HTERT RPE-1 (cell line): ENCODE measurements around the gene PKNOX2.

Source experiments
- in situ Hi-C: fragments of 300-500 bp; cut with MboI; formaldehyde crosslinking; loops from 4 replicates; pipeline ENCODE4 v1.14.3; 2020; ENCODE audit warnings: low sequenced_read_pairs

PKNOX2 gene

DNA sequence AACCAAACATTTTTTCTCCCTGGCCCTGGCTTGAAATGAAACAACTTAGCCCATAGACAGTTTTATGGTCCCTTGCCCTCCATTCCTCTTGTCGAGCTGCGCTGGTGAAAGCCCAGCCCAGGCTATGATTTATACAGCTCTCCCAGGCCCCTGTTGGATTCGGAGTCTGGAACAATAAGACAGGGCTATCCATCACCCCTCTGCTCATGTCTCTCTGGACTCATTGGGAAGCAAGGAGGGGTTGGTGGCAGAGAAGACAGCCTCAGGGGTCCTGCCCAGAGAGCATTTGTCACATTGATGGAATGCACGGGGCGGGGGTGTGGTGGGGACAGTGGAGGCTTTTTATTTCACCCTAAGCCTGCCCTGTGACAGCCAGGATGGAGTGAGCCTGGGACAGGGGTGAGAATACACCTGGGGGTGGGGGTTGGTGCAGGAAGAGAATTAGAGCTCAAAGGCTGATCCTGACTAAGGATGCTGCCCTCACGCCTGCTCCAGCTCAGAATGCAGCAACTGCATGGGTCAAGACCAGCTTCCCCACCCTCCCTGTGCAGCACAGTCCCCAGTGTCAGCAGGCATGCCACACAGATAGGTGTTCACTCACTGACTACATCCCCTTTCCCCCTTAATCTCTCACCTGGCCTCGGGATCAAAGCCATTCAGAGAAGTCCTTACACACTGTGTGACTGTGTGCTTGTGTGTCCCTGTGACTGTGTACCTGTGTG lies 10.0 kb upstream of the PKNOX2 start:
- in situ Hi-C loops, result no loop called here

DNA sequence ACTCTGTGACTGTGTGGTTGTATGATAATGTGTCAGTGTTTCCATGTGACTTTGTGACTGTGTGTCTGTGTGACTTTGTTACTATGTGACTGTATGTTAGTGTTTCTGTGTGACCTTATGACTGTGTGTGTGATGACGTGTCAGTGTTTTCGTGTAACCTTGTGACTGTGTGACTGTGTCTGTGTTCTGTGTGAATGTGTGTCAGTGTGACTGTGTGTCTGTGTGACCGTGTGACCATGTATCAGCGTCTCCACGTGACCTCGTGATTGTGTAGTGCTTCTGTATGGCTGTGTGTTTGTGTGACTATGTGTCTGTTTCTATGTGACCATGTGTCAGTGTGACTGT lies 9.5 kb upstream of the PKNOX2 start:
- in situ Hi-C loops, result no loop called here

DNA sequence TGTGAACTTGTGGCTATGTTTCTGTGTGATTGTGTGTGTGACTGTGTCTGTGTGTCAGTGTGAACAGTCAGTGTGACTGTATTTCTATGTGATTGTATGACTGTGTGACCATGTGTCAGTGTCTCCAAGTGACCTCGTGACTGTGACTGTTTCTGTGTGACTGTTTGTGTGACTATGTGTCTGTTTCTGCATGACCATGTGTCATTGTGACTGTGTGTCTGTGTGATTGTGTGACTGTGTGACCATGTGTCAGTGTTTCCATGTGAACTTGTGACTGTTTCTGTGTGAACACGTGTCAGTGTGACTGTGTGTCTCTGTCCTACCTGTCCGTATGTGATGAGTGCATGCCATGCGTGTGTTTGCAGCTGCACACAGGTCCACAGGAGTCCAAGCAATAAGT lies 8.8 kb upstream of the PKNOX2 start:
- in situ Hi-C loops, result no loop called here

DNA sequence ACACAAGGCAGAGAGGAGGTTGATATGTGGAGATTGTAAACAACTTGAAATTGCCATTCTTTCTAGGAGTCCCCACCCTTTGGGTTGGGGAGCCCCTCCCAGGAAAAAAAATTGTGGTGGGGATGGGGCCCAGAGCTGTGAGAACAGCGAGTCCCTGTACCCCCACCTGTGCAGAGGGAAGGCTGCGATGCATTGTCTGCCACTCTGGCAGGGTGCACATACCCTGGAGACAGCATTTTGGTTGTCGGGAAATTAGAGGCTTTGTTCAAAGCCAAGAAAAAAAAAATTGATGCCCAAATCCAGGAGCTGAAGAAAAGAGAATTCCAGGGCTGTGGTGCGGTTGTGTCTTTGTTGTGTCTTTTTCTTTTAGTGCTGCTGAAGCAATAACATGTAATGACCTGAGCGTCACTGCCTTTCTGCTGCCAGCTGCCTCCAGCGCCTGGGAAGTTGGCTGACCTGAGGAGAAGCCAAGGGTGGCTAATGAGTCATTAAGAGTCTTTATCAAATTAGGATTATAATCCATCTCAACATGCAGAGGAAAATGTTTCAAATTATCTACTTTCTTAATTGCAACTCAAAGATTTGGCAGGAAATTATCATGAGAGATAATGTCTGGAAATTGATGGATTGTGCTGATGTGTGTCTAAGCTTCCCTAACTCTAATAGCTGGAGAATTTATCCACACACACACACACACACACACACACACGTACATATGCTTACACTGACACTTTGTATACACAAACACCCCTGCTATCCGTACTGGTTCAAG lies 8.0 kb upstream of the PKNOX2 start:
- in situ Hi-C loops, result no loop called here

DNA sequence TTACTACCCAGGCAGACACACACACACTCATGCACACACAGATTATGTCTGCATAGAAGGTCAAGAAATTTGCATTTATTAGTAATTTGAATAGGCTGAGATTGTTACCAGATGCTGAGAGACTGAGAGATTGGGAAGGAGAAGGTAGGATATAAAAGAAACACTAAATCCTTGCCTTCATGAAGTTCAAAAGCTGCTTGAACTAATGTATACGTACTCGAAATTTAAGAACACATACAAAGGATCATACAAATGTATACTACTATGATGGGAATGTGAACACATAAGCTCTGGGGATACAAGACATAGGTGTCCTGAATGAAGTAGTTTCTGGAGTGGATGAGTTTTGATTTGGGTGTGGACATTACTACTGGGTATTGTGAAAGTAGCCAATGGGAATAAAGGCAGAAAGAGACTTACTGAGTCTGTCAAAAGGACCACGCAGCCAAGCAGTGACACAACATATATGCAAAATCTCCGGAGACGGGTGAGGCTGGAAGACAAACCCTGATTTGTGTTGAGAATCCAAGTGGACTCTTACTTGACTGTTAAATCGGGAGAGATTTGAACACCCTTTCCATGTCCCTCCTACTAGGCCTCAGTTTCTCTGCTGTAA lies 7.3 kb upstream of the PKNOX2 start:
- in situ Hi-C loops, result no loop called here

DNA sequence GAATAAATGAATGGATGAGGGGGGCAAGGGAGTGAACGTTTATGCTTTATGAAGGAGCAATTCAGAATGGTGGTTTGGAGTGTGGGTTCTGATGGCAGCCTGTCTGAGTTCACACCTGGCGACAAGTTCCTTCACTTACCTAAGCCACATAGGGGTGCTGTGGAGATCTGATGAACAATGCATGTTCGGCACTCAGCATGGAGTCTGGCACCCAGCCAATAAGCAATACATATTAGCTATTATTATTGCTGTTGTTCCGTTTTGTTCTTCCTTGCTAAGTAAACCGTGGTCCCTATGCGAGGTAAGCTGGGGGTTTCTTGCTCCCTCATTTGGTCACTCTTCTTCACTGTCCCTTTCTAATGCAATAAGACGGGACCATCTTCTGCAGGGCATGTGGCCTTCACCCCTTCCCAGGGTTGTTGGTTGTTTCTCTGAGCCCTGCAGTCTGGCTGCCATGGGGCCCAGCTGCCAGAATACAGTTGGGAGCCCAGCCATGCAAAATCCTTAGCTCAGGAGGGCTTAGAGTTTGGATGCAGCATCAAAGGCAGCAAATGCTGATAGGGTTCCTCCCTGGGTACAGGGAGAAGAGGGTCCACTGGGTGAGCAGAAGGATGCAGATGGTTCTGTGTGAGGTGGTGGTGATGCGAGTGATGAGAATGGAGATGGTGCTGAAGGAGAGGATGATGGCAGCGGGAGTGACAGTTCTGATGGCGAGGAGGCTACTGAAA lies 6.4 kb upstream of the PKNOX2 start:
- in situ Hi-C loops, result no loop called here

DNA sequence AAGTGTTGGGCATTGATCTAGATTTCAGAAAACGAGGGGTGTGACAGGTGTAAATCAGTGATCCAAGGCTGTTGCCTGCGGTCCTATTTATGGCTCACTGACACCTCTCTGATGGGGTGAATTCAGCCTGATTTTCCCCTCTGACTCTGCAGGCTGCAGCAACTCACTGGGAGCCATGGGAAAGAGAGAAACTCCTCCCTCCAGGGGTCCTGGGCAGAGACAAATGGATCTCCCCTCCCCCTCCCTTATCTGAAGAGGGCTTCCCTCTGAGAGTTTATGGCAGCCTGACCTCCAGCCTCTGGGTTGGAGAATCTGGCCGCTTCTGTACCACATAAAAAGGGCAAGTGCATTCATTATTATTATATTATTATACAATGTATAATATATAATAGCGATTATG lies 1.8 kb upstream of the PKNOX2 start:
- in situ Hi-C loops, result no loop called here

DNA sequence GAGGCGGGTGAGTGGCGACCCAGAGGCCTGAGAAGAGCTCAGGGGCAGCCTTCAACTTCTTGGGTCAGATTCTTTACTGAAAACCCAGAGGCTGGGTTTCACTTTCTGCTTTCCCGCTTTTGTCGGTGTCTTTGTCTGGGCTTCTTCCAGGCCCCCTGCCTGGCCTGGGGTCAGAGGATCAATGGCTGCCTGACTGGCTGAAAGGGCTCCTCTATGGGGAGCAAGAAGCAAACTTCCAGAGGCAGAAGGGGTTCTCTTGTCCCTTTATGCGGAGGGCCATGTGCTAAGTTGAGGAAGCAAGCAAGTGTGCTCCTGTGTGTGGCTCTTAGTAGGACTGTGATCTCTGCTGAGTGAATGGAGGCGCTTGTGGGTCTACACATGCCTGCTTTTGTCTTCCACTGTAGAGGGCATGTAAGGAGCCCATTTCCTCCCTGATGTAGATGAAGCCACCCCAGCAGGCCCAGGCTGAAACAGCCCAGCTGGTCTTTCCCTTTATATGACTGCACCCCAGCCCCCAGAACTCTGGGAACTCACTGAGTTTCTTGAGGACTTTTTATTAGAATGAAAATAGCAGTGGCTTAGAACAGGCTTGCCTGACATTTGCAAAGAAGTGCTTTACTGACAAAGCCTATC lies 1.0 kb upstream of the PKNOX2 start:
- in situ Hi-C loops, result no loop called here

DNA sequence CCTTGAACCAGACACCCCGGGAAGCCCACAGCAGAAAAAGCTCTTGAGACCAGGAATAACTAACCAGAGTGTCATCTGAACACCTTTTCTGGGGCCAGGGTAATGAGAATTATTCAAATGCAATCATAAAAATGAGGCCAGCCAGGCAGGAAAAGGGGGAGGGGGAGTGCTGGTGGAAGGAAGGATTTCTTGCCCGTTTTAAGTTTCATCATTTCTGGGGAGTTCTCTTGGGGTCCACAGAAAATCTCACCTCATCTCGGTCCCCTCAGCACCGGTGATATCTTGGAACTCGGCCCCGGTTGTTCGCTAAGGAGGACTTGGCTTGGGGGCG lies 495 bp upstream of the PKNOX2 start:
- in situ Hi-C loops, result no loop called here

DNA sequence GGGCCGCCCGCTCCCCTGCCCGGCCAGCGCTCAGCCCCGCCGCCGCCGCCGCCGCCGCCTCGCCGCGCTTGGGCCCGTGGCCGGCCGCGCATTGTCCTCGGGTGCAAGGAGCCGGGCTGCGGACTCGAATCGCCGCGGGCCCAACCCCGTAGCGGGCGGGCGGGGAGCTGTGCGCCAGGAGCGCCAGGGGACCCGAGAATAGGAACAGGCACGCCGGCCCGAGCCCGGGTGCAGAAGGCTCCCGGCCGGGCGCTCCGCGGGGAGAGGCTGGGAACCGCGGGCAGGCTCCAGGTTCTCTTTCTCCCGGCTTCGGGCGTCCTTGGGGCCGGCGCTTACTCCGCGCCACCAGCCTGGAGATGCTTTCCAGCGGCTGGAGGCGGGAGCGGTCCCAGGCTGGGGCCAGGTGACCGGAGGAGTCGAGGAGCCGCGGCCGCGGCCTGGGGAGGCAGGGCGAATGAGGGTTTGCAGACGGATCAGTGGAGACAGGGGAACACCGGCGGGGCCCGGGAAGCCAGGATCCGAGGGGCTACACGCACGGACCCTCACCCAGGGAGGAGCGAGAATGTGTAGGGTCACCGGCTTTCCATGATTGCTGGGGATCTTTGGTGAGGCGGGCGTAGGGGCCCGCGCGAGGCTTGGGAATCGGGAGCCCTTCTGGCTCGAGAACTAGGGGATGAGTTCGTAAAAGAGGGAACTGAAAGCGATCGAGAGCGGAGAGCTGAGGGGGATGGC lies 726 bp downstream of the PKNOX2 start:
- in situ Hi-C loops, result no loop called here

DNA sequence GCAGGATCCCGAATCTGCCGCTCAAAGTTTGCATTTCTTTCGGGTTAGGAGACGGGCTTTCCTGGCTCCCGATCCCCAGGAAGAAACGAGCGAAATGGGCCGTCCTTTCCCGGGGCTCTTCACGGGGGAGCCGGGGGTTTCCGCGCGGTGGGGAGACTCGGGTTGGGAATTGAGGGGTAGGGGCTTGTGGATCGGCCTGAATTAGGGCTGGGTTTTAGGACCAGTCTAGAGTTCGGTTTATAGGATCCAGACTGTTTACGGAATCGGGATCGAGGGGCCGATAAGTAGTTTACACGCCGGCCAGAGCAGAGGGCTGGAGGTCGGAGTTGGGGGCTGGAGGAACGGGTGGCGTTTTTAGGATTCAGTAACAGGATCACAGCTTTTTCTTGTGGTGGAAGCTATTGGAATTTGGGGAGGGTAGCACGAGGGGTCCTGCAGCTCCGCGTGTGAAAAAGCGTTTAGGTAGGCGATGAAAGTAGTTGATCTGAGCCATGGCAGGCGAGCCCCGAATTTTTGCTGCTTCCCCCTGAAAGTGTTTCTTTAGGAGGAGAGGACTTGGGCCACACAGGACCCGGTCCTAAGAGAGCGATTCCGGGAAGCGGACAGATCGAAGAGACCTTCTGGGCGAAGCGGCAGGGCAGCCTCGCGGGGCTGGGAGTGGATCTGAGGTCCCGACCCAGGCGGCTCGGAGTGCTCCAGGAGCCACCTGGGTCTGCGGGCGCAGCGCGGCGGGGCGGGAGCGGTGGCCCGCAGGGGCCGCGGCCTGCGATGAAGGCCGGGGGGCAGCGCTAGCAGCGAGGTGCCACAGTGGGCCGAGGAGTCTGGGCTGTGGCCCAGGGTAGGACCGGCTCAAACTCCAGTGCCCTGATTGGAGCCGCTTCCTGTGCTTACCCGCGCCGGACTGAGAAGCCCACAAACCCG lies 1.6 kb downstream of the PKNOX2 start:
- in situ Hi-C loops, result no loop called here

DNA sequence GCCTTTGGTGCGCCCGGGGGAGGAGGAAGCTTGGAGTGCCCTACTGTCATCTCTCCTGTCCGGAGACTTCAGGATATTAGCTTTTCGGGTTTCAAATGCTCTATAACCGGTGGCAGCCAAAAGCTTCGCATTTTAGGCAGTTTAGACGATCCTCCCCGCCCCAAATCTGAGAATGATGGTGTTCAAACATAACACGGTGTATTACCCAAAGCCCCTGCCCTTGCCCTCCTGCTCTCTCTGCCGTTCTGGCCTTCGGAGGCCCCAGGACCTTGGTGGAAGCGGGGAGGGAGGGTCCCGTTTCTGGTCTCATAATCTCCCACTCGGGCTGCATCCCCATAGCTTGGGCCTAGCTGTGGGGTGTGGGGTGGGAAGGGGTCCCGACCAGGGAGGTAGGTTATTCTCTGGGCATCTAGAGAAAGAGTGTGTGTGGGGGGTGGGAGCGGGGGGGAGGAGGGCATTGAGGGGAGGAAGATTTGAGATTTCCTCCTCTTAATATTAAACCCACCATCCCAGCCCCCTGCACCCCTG lies 2.3 kb downstream of the PKNOX2 start:
- in situ Hi-C loops, result no loop called here

DNA sequence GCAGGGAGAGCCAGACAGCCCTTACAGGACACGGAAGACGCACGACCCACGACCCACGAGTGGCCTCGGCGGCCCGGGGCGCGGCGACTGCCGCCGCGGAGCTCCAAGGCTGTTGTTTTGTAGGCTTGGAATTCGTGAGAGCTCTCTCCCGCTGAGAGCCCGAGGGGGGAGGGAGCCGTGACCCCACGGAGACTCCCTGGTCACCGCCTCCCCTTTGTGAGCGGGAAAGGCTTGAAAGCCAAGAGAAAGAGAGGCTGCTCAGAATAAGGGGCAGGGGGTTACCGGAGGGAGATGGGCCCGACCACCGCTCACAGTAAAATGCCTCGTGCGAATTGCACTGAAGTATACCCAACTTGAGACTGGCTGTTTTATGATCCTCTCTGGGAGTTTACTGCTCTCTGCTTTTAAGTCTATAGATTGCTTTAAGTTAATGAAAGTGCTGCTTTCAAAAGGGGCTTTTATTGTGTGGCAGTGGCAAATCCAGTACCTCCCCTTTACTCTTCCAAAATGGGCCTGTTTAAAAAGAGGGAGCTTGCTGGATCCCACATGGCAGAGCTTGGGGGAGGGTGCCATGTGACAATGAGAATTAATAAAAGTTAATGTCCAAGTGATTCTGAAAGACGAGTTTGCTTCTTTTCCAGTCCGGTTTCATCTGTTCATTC lies 2.9 kb downstream of the PKNOX2 start:
- in situ Hi-C loops, result no loop called here

DNA sequence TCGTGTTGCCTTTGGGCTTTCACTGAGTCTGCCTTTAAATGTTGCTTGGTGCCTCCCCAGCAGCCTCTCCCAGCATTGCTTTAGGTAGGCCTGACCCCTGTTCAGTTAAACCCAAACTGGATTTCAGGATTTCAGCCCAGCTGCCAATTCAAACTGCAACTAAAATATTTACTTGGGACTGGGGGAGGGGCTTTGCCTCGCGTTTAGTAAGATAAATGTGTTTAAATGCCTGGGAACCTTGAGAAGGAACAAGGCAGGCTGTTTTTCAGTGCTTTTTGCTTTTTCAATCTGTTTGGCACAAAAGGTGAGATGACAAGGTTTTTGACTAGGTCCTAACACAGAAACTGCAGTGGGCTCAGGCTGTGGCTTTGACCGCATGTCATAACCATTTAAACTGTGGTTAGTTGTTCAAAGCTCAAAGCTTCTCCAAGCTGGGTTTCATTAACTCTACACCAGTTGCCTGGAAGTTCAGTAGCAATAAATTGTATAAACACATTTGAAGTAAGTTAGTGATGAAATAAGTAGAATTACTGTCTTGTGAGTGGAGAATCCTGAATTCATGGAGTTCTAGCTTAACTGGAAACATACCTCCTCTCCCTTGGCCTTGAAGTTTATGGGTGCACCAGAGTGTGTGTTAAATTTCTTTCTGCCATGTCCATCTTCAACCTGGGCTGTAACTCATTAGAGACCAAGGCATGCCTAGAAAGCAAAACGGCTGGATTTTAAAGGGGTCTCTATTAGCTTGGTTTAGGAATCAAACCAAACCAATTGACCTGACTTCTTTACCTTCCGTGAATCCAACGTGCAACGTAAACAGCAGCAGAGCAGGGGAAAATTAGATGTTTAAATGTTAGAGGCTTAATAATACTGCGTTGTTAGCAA lies 3.6 kb downstream of the PKNOX2 start:
- in situ Hi-C loops, result no loop called here

DNA sequence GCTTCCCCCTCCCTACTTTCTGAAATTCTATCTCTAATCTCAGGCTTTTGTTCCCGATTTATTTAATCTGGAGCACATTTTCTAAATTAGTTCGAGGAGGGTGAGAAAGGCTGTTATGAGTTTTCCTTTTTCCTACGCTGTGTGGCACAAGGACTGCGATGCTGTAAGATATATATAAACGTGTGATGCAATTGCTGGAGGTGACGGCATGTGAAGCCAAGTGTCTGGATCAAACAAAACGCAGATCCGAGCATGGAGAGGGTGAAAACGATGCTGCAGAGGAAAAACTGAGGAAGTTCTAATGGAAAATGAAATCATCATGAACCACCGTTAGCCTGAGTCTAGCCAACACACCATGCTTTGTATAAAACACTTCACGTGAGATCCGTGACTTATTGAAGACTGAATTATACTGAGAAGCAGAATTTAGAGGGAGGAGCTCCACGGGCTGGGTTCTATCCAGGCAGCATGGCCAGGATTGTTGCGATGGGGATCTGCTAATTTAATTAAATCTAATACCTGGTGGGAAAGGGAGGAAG lies 4.4 kb downstream of the PKNOX2 start:
- in situ Hi-C loops, result no loop called here

DNA sequence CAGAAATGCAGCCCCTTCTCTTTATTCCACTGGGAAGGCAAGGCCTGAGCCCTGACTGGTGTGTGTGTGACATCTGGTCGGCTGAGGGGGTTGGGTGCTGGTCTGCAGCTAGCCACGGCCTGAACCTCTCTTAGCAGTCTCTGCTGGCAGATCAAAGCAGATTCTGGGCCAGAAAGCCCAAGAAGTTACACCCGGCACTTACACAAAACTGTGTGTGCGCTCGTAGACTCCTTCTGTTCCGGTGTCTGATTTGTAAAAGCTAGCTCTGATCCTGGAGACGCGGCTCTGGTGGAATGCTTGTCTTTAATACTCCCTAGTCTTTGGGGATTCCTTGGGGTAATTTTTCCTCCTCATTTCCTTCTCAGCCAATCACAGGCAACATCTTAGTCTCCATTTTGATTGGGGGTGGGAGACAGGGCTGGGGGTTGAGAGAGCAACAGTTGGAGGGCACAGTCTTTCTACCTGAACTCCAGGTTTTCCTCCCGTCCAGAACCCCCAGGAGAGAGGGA lies 5.5 kb downstream of the PKNOX2 start:
- in situ Hi-C loops, result no loop called here

DNA sequence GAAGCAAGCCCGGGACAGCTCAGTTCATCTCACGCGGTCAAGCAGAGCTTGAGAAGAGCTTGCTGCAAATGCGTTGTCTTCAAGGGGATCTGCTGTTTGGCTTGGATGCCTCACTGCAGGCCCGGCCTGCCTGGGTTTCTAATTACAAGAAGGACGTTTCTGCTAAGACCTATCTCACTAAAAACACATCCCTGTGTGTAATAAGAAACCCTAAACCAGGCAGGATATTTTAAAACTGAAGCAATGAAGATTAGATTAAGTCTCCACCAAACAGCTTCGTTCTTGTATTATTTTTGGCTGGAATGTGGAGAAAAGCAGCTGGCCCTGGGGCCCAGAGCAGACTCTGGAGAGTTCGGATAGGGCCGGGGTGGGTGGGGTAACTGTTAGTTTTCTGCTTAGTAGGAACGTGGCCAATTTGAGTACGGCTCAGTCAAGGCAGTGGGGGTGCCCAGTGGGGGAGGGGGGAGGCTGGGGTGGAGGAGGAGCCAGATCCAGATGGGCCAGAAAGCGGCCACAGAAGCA lies 6.0 kb downstream of the PKNOX2 start:
- in situ Hi-C loops, result no loop called here
